ENCODE measurements around the gene SCAMP1.

The SCAMP1 gene, protein sequence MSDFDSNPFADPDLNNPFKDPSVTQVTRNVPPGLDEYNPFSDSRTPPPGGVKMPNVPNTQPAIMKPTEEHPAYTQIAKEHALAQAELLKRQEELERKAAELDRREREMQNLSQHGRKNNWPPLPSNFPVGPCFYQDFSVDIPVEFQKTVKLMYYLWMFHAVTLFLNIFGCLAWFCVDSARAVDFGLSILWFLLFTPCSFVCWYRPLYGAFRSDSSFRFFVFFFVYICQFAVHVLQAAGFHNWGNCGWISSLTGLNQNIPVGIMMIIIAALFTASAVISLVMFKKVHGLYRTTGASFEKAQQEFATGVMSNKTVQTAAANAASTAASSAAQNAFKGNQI

DNA sequence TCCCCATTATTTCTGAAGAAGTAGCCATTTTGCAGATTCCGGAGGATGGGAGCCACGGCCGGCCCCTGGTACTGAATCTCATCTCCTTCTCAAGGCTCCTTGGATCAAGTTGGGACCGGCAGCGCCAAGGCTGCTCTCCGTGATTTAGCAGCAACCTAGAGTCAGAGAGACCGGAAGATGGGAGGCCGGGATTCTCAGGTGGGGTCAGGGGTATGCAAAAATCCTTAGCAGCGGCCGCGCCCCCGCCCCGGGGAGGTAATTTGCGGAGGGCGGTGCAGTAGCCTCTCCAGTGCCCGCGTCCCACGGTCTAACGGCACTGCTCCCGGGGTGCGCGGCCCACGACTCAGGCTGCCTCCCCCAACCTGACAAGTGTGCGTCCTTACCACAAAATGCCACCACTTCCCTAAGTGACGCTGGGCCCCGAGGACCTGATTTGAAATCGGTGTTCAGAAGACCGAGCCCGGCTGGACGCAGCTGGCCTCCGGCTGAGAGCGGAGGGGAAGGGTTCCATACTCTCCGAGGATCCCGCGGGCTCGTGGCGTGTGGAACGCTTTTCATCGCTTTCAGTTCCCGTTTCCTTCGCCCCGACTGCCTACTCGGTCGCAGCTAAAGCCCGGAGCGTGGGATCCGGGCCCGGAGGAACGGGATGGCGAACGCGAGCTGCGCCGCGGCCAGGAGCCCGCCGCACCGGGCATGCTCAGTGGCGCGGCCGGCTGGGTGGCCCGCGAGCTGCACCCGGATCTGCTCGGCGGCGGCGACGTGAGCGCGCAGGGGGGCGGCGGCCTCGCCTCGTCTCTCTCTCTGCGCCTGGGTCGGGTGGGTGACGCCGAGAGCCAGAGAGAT is at the start of gene SCAMP1:
Gene SCAMP1, plus strand, starts transcription at position 787 of the 843 bp plus-strand sequence. Its CDS starts 55 bp downstream, at position 842.
- Mint-ChIP-seq H3K9me3 (no peaks in the 10 kb centered on the region), H3K4me1 (ENCODE audit: low read depth) (peaks cover 41% of the 10 kb centered on the region), H3K27me3 (no peaks in the 10 kb centered on the region), H3K4me3 (peak within 1 kb of the TSS; percentile 93), H3K36me3 (ENCODE audit: low read depth) (peaks cover 20% of the 10 kb centered on the region), H3K27ac (peak within 1 kb of the TSS; percentile 97)
- intact Hi-C loops (cut with micrococcal nuclease): loop anchor here (1.0 to 5.0 kb wide), 3 partner anchors 66 to 167 kb away; partner anchors contain the start of gene AP3B1

DNA sequence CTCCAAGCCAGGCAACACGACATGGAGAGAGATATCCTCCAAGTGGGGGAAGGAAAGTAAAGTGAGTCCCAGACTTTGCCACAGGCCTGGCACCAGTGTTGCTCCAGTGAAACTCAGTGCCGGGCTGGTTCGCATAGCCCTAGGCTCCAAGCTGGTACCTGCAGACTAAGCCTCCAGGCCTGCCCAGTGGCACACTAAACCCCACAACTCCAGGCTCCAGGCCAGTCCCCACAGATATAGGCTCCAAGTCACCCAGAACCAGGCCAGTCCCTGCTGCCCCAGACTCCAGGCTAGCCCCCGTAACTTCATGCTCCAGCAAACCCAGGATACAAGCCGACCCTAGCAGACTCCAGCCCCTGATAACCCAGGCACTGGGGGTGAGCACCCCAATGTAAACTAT is 42.9 kb upstream of the SCAMP1 start:
- Mint-ChIP-seq H3K4me1 (ENCODE audit: low read depth) (peaks cover 5% of the 10 kb centered on the region), H3K27ac (no peak overlapping the region), H3K36me3 (ENCODE audit: low read depth) (no peaks in the 10 kb centered on the region), H3K27me3 (no peaks in the 10 kb centered on the region), H3K9me3 (no peaks in the 10 kb centered on the region), H3K4me3 (no peak overlapping the region)
- intact Hi-C loops (cut with micrococcal nuclease): no loop called here

DNA sequence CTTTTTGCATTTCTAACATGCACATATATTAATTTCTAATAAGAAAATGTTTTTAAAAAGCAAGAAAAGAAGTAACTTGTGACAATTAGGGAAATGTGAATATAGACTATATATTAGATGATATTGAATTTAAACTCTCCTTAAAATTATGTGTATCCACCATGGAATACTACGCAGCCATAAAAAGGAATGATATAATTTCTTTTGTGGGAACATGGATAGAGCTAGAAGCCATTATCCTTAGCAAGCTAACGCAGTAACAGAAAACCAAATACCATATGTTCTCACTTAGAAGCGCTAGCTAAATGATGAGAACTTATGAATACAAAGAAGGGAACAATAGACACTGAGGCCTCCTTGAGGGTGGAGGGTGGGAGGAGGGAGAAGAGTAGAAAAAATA is 42.1 kb upstream of the SCAMP1 start:
- Mint-ChIP-seq H3K4me1 (ENCODE audit: low read depth) (peaks cover 5% of the 10 kb centered on the region), H3K27ac (no peak overlapping the region)
- intact Hi-C loops (cut with micrococcal nuclease): no loop called here

DNA sequence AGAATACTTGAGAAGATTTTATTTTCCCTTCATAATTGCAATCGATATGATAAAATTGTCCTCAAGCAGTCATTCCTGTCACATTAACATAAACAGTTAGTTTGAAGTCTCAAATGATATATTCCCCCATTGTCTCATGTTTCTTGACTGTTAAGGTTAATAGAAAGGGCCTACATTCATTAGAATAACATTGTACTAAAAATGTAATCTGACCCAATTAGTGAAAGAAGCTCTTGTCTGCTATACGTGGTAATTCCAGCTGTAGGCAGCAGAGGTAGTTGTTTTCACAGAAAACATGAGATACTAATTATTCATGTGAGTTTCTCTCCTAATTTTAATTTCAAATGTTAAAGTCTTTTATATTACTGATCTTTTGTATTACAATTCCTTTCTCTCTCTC is 40.0 kb upstream of the SCAMP1 start:
- H3K36me3 Mint-ChIP-seq (ENCODE audit: low read depth): no peaks in the 10 kb centered on the region
- intact Hi-C loops (cut with micrococcal nuclease): no loop called here

More for the DNA sequence above, 42.1 kb upstream of the SCAMP1 start:
- Mint-ChIP-seq H3K36me3 (ENCODE audit: low read depth) (no peaks in the 10 kb centered on the region), H3K27me3 (no peaks in the 10 kb centered on the region), H3K9me3 (no peaks in the 10 kb centered on the region), H3K4me3 (no peak overlapping the region)

DNA sequence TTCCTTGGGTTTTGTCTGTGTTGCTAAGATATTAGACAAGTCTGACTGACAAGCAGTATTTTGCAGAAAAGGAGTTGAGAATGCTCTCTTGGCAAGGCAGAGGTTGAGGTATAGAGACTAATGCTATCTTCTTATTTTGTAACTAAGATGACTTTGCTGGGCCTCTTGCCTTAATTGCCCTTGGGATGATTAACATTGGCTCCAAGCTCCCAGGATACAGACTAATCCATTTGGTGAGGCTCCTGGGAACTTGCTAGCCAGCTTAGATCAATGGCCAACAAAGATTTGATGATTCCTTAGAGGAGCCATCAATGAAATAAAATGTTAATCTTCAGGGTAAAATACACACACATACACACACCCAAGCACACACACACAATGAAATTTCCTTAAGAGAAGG is 37.2 kb upstream of the SCAMP1 start:
- Mint-ChIP-seq H3K4me1 (ENCODE audit: low read depth) (no peaks in the 10 kb centered on the region), H3K27ac (no peak overlapping the region), H3K36me3 (ENCODE audit: low read depth) (no peaks in the 10 kb centered on the region), H3K9me3 (no peaks in the 10 kb centered on the region), H3K27me3 (no peaks in the 10 kb centered on the region), H3K4me3 (no peak overlapping the region)
- intact Hi-C loops (cut with micrococcal nuclease): no loop called here

More for the DNA sequence above, 40.0 kb upstream of the SCAMP1 start:
- Mint-ChIP-seq H3K4me1 (ENCODE audit: low read depth) (peaks cover 5% of the 10 kb centered on the region), H3K27ac (no peak overlapping the region), H3K9me3 (no peaks in the 10 kb centered on the region), H3K27me3 (no peaks in the 10 kb centered on the region), H3K4me3 (no peak overlapping the region)

DNA sequence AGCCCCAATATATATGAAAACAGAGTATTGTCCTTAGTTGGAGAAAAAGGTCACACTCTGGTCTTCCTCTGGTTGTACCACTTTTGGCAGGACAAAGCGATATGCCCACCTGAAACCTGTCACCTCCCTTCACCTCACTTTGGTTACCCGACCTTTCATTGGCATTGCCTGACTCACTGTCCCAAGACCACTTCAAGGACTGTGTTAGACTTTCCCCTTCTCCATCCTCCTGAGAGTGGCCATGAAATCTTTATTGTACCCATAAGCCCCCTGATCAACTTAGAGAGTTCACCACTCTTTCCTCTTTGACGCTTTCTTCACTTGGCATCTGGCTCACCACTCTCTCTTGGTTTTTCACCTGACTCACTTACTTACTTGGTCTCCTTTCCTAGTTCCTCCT is 33.5 kb upstream of the SCAMP1 start:
- H3K4me1 Mint-ChIP-seq (ENCODE audit: low read depth): no peaks in the 10 kb centered on the region
- no peaks in the 10 kb centered on the region for H3K27me3 Mint-ChIP-seq
- intact Hi-C loops (cut with micrococcal nuclease): no loop called here
- H3K27ac Mint-ChIP-seq: no peak overlapping the region
- H3K9me3 Mint-ChIP-seq: no peaks in the 10 kb centered on the region
- H3K4me3 Mint-ChIP-seq: no peak overlapping the region
- H3K36me3 Mint-ChIP-seq (ENCODE audit: low read depth): no peaks in the 10 kb centered on the region

DNA sequence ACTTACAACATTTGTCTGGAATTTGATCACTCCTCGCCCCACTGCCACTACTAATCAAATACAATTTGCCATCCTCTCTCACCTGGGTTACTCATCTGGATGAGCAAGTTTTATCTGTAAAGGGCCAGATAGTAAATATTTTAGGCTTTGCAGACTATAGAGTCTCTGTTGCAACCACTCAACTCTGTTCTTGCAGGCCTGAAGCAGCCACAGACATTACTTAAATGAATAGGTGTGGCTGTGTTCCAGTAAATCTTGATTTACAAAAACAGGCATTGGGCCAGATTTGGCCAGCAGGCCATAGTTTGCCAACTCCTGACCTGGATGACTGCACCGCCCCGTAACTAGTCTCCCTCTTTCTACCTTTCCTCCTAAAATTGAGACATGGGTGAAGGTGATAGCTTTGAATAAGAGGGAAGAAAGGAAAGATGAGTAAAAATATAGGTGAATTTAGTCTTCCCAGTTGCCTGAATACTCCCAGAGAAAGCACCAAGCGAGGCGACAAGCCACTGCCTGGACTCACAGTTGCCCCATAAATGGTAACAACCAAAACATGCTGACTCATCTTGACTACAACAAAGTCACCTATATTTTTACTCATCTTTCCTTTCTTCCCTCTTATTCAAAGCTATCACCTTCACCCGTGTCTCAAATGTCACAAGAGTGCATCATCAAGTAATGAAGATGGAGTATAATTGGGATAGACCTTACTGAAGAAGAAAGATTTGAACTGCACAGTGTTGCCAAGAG is 32.5 kb upstream of the SCAMP1 start:
- no peaks in the 10 kb centered on the region for H3K36me3 Mint-ChIP-seq (ENCODE audit: low read depth)
- H3K4me1 Mint-ChIP-seq (ENCODE audit: low read depth): no peaks in the 10 kb centered on the region
- no peaks in the 10 kb centered on the region for H3K27me3 Mint-ChIP-seq
- H3K4me3 Mint-ChIP-seq: no peak overlapping the region
- intact Hi-C loops (cut with micrococcal nuclease): no loop called here
- H3K27ac Mint-ChIP-seq: no peak overlapping the region
- H3K9me3 Mint-ChIP-seq: no peaks in the 10 kb centered on the region

DNA sequence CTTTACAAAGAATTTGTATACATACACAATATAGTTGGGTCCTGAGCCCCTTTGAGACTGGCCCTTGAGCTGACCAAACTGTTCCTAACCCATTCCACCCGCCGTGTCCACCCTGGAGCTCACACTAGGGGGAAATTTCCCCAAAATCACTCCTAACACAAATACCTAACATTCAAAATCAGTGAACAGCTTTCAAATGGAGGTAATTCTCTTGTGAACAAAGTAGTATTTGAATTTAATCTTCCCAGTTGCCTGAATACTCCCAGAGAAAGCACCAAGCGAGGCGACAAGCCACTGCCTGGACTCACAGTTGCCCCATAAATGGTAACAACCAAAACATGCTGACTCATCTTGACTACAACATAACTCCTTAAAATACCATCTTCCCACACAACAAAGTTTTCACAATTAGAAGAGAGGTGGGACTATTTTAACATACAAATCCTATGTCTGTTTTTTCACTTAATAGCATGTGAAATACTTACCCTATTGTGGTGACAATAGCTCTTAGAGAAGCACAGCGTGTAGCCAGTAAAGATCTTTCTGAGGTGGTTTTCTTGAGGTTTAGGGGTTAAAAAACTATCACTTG is 31.7 kb upstream of the SCAMP1 start:
- intact Hi-C loops (cut with micrococcal nuclease): no loop called here
- Mint-ChIP-seq H3K27me3 (no peaks in the 10 kb centered on the region), H3K4me1 (ENCODE audit: low read depth) (no peaks in the 10 kb centered on the region), H3K27ac (no peak overlapping the region), H3K4me3 (no peak overlapping the region), H3K36me3 (ENCODE audit: low read depth) (no peaks in the 10 kb centered on the region), H3K9me3 (no peaks in the 10 kb centered on the region)

DNA sequence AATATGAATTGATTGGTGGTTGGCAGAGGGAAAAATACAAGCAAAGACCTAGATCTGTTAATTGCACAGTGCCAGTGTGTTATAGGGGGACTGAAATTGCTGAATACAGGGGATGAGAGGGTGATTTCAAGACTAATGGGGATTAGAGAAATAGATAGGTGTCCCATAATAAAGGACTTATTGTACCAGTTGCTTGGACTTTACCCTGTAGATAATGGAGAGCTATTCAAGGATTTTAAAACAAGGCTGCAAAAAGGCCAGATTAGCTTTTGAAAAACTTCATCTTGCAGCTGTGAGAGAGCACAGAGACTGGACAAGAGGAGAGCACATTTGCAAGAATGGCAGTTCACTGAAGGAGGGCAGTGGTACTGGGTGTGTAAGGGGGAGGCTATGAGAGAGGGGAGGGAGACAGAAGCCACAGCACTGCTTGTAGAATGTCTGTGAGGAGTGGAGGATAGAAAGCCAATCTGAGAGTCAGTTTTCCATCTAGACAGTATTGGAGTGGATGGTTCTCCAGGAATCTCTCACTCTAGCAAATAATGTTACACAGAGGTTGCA is 28.8 kb upstream of the SCAMP1 start:
- intact Hi-C loops (cut with micrococcal nuclease): no loop called here
- Mint-ChIP-seq H3K27ac (no peak overlapping the region), H3K36me3 (ENCODE audit: low read depth) (no peaks in the 10 kb centered on the region), H3K9me3 (peaks cover 4% of the 10 kb centered on the region), H3K4me1 (ENCODE audit: low read depth) (peaks cover 3% of the 10 kb centered on the region), H3K27me3 (no peaks in the 10 kb centered on the region), H3K4me3 (no peak overlapping the region)

DNA sequence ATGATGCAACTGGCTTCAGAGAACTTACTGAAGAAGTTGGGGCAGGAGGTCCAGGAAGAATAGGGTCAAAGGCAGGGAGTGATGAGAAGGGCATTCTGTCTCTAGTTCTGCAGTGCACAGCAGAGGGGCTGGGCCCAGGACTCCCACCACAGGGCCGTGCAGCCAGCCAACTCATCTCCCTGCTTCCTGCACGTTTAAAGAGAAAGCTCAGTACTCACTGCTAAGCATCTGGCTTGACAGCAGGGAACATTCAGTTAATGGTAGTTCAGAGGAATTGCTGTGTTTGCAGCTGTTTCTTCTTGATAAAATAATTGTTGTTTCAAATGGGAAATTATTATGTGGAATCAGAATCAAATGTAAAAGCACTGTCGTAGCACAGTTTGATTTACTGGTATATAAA is 25.6 kb upstream of the SCAMP1 start:
- intact Hi-C loops (cut with micrococcal nuclease): no loop called here
- Mint-ChIP-seq H3K27ac (no peak overlapping the region), H3K36me3 (ENCODE audit: low read depth) (peaks cover 9% of the 10 kb centered on the region), H3K4me3 (no peak overlapping the region), H3K4me1 (ENCODE audit: low read depth) (peaks cover 7% of the 10 kb centered on the region), H3K9me3 (peaks cover 26% of the 10 kb centered on the region), H3K27me3 (no peaks in the 10 kb centered on the region)

DNA sequence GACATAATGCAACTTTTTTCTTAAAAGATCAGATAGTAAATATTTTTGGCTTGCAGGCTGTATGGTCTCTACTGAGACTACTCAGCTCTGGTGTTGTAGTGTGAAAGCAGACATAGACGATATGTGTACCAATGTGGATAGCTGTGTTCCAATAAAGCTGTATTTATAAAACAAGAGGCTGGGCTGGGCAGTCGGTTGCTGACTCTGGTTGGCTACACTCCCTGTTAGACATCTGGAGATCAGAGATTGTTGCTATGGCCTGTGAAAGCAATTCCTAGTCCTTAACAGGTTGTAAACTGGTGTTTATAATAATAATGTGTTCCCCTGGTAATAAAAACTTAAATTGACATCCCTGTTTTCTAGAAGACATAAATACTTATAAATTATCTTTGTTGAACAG is 24.4 kb upstream of the SCAMP1 start:
- Mint-ChIP-seq H3K4me3 (no peak overlapping the region), H3K9me3 (peaks cover 26% of the 10 kb centered on the region)

DNA sequence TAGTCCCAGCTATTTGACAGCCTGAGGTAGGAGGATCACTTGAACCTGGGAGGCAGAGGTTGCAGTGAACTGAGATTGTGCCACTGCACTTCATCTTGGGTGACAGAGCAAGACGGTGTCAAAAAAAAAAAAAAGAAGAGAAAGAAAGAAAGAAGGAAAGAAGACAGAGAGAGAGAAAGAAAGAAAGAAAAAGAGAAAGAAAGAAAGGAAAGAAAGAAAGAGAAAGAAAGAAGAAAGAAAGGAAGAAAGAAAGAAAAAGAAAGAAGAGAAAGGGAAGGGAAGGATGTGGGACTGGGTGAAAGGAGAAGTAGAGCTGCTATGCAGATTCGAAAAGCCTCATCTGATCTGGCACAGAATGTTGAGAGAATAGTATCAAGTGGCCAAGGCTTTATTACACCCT is 23.7 kb upstream of the SCAMP1 start:
- peaks cover 15% of the 10 kb centered on the region for H3K4me1 Mint-ChIP-seq (ENCODE audit: low read depth)
- H3K27me3 Mint-ChIP-seq: no peaks in the 10 kb centered on the region
- intact Hi-C loops (cut with micrococcal nuclease): no loop called here

More for the DNA sequence above, 24.4 kb upstream of the SCAMP1 start:
- intact Hi-C loops (cut with micrococcal nuclease): no loop called here
- Mint-ChIP-seq H3K4me1 (ENCODE audit: low read depth) (peaks cover 15% of the 10 kb centered on the region), H3K36me3 (ENCODE audit: low read depth) (peaks cover 9% of the 10 kb centered on the region), H3K27ac (no peak overlapping the region), H3K27me3 (no peaks in the 10 kb centered on the region)

DNA sequence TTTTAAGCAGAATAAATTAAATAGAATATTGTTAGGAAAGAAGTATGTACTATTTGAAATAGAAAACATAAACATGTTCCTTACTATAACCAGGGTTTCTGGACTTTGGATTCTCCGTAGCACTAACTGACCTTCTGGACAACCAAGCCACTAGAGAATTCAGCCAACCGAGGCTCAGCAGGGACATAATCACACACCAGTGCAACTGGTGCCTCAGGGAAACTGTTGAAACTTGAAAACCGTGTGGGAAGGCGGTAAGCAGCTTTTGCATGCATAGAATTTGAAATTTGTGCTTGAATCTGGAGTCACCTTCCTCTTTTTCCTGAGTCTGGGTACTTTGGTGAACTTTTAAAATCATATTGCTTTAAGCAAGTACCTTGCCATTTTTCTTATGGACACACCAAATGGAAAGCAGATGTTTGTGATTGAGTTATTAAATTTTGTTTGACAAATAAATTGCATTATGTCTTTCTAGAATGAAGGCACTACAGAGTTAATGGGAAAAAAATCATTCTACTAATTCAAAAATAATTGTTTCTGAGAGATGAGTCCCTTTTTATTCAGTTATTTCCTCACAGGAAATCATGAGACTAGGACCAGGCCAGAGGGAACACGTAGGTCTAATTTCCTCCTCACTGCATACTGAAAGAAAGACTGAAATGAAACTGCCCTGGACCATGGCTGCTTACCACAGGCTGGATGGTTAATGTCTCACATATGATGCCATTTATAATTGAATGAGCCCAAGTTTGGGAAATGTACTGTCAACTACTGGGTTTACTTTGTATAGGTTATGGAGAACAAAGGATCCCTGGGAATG is 20.6 kb upstream of the SCAMP1 start:
- H3K27ac Mint-ChIP-seq: no peak overlapping the region
- peaks cover 26% of the 10 kb centered on the region for H3K9me3 Mint-ChIP-seq
- no peaks in the 10 kb centered on the region for H3K27me3 Mint-ChIP-seq
- H3K4me3 Mint-ChIP-seq: no peak overlapping the region
- H3K4me1 Mint-ChIP-seq (ENCODE audit: low read depth): peaks cover 15% of the 10 kb centered on the region
- peaks cover 9% of the 10 kb centered on the region for H3K36me3 Mint-ChIP-seq (ENCODE audit: low read depth)
- intact Hi-C loops (cut with micrococcal nuclease): no loop called here

More for the DNA sequence above, 23.7 kb upstream of the SCAMP1 start:
- Mint-ChIP-seq H3K27ac (no peak overlapping the region), H3K4me3 (no peak overlapping the region), H3K36me3 (ENCODE audit: low read depth) (peaks cover 9% of the 10 kb centered on the region), H3K9me3 (peaks cover 26% of the 10 kb centered on the region)
